ENCODE data around the gene ASRGL1. TPM values are rescaled to one million over a fixed set of nuclear protein-coding genes. Genes with fewer than 3 reads are reported as not detected.

Gene ASRGL1
- total and polyA plus RNA-seq, 2 experiments from 2014 or later, result 6.9 to 21.5 TPM

GRCh38 chr11:62388999-62389398 is 51.8 kb downstream of the ASRGL1 start:
- no peak for TF ChIP-seq CTCF (IDR thresholded peaks at IDR 0.05; ENCODE audit: low read depth, low read length)
- Histone ChIP-seq H3K27ac (no peak overlapping the region), H3K9me3 (ENCODE audit: low read depth) (no peaks in the 10 kb centered on the region), H3K4me3 (no peak overlapping the region), H3K27me3 (no peaks in the 10 kb centered on the region), H3K4me1 (ENCODE audit: low read depth) (no peaks in the 10 kb centered on the region), H3K36me3 (no peaks in the 10 kb centered on the region)
- DNase-seq (ENCODE audit: low read depth in 1 of 2, low spot score in 1 of 2), result no peak

- no peak for DNase-seq (ENCODE audit: low read depth in 1 of 2, low spot score in 1 of 2)
- Histone ChIP-seq H3K27me3 (no peaks in the 10 kb centered on the region), H3K9me3 (ENCODE audit: low read depth) (no peaks in the 10 kb centered on the region), H3K4me3 (no peak overlapping the region), H3K36me3 (no peaks in the 10 kb centered on the region), H3K4me1 (ENCODE audit: low read depth) (peaks cover 2% of the 10 kb centered on the region), H3K27ac (no peak overlapping the region)
- no peak for TF ChIP-seq CTCF (IDR thresholded peaks at IDR 0.05; ENCODE audit: low read depth, low read length)
Observed at GRCh38 chr11:62390237-62390636, 53.0 kb downstream of the ASRGL1 start.

GRCh38 chr11:62390722-62391121 is 53.5 kb downstream of the ASRGL1 start:
- Histone ChIP-seq H3K36me3 (no peaks in the 10 kb centered on the region), H3K27ac (no peak overlapping the region), H3K4me1 (ENCODE audit: low read depth) (peaks cover 4% of the 10 kb centered on the region), H3K27me3 (no peaks in the 10 kb centered on the region), H3K9me3 (ENCODE audit: low read depth) (no peaks in the 10 kb centered on the region), H3K4me3 (no peak overlapping the region)
- DNase-seq (ENCODE audit: low read depth in 1 of 2, low spot score in 1 of 2), result peak in 1 of 2 donors; percentile 28
- no peak for TF ChIP-seq CTCF (IDR thresholded peaks at IDR 0.05; ENCODE audit: low read depth, low read length)

GRCh38 chr11:62391642-62392425 is 54.6 kb downstream of the ASRGL1 start:
- H3K36me3 ChIP-seq, result no peaks in the 10 kb centered on the region
- no peaks in the 10 kb centered on the region for H3K9me3 ChIP-seq (ENCODE audit: low read depth)
- H3K4me3 ChIP-seq, result no peak overlapping the region
- no peak overlapping the region for H3K27ac ChIP-seq
- DNase-seq (ENCODE audit: low read depth in 1 of 2, low spot score in 1 of 2), result no peak
- H3K27me3 ChIP-seq, result no peaks in the 10 kb centered on the region
- H3K4me1 ChIP-seq (ENCODE audit: low read depth), result peaks cover 10% of the 10 kb centered on the region
- TF ChIP-seq CTCF (IDR thresholded peaks at IDR 0.05; ENCODE audit: low read depth, low read length), result no peak

- Histone ChIP-seq H3K9me3 (ENCODE audit: low read depth) (no peaks in the 10 kb centered on the region), H3K36me3 (no peaks in the 10 kb centered on the region), H3K27me3 (no peaks in the 10 kb centered on the region), H3K27ac (no peak overlapping the region), H3K4me1 (ENCODE audit: low read depth) (peaks cover 13% of the 10 kb centered on the region), H3K4me3 (no peak overlapping the region)
- no peak for TF ChIP-seq CTCF (IDR thresholded peaks at IDR 0.05; ENCODE audit: low read depth, low read length)
- no peak for DNase-seq (ENCODE audit: low read depth in 1 of 2, low spot score in 1 of 2)
Observed at GRCh38 chr11:62392506-62392905, 55.3 kb downstream of the ASRGL1 start.

Measured in cardiac muscle cell (in vitro differentiated cells and primary cell).